Measurements from ENCODE around the gene PDGFA.
"Not testable (repeated sequence)": the region's sequence is repeated elsewhere in the genome, so short reads cannot be mapped to it uniquely, and the experiment has no call there.

The PDGFA gene

DNA sequence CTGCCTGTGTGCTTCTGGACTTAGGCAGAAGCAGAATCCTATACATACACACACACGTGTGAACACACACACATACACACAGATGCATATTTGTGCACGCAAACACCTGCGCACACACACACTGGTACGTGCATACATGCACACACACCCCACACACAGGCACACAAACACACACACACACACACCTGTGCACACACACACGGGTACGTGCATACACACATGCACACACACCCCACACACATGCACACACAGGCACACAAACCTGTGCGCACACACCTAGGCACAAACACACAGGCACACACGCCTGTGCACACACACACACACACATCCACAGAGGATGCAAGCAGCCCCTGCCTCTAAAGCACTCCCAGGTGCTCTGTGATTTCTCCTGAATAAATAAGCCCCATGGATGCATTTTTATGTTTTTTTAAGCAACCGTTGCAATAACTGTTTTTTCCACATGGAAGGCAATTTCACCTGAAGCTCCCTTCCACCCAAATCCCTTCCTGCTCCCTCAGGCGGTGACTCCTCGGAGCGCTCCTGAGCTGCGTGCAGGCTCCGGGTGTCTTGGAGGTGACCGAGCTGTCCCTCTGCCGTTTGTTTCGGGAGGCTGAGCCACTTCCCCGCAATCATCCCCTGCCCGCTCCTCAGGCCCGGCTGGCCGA, 41.5 kb upstream of the PDGFA start:
- no peaks in the 10 kb centered on the region for H3K4me1 ChIP-seq (ENCODE audit: insufficient read depth, low read length)
- no peaks in the 10 kb centered on the region for H3K27me3 ChIP-seq (ENCODE audit: insufficient read depth, low read length)
- no peak overlapping the region for H3K9ac ChIP-seq (ENCODE audit: low read depth, low read length)
- H3K27ac ChIP-seq (ENCODE audit: low read length) = no peak overlapping the region
- no peaks in the 10 kb centered on the region for H3K36me3 ChIP-seq (ENCODE audit: insufficient read depth, low read depth, low read length)
- H3K9me3 ChIP-seq (ENCODE audit: insufficient read depth, low read depth, low read length) = 0 out of 2 replicates have a peak, but pooled peaks cover under 1% of the 10 kb centered on the region
- no peak overlapping the region for H3K4me3 ChIP-seq (ENCODE audit: low read length)

DNA sequence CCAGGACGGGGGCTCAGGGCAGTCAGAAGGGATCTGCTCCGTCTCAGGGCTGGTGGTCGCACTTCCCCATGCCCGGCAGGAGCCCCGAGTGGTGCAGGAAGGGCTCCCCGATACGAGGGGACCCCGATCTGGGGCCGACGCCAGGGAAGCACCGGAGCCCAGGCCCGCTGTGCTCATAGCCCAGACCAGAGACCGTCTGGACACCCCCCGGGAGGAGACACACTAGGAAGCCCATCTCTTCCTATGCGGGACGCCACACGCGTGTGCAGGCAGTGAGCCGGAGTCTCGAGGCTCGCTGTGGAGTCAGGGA, 39.7 kb upstream of the PDGFA start:
- Histone ChIP-seq H3K4me3 (ENCODE audit: low read length) (no peak overlapping the region), H3K36me3 (ENCODE audit: insufficient read depth, low read depth, low read length) (no peaks in the 10 kb centered on the region), H3K27ac (ENCODE audit: low read length) (no peak overlapping the region), H3K27me3 (ENCODE audit: insufficient read depth, low read length) (no peaks in the 10 kb centered on the region), H3K4me1 (ENCODE audit: insufficient read depth, low read length) (no peaks in the 10 kb centered on the region), H3K9ac (ENCODE audit: low read depth, low read length) (no peak overlapping the region), H3K9me3 (ENCODE audit: insufficient read depth, low read depth, low read length) (no peaks in the 10 kb centered on the region)

DNA sequence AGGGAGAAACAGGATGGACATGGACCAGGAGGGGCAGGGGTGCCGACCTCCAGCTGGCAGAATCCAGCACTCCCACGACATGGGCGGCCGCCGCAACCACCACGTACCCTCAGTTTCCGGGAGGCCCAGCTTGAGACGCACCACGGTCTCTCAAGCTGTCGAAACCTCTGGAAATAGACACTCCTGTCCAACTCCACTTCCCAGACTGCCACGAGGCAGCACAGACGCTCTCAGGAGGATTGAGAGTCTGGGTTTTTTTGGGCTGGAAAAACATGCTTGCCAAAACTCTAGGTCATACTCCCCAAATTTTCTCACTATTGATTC, 37.9 kb upstream of the PDGFA start:
- Histone ChIP-seq H3K27me3 (ENCODE audit: insufficient read depth, low read length) (no peaks in the 10 kb centered on the region), H3K4me1 (ENCODE audit: insufficient read depth, low read length) (no peaks in the 10 kb centered on the region), H3K9ac (ENCODE audit: low read depth, low read length) (no peak overlapping the region), H3K27ac (ENCODE audit: low read length) (no peak overlapping the region), H3K4me3 (ENCODE audit: low read length) (no peak overlapping the region), H3K36me3 (ENCODE audit: insufficient read depth, low read depth, low read length) (no peaks in the 10 kb centered on the region), H3K9me3 (ENCODE audit: insufficient read depth, low read depth, low read length) (no peaks in the 10 kb centered on the region)

DNA sequence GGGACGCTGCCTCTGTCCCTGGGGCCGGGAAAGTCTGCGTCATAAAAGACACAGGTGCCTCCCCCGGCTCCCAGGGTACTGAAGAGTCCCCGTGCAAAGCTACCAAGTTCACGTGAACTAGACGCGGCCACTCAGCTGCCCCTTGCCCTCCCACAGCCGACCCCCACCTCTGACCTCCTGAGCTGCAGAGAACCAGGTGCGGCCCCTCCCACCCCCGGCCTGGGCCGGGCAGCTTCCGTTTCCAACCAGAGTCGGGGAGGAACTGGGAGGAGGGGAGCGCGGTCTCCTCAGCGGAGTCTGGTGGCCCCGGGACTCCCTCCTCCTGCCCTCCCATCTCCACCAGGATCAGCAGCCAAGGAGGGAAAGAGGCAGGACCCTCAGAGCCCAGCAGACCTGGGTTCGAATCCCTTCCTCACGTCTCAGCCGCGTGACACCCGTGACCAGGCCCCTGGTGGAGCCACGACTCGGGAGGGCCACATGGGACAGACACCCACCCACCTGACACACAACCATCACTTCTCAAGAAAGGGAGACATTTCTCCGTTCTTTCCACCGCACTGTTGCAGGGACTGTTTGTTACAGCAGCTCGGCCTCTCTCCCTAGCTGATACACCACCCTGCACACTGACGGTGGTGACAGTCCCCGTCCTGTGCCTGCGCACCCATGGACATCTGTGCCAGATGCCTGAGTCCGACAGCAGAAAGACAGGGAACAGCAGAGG, 37.4 kb upstream of the PDGFA start:
- no peak overlapping the region for H3K27ac ChIP-seq (ENCODE audit: low read length)
- no peaks in the 10 kb centered on the region for H3K4me1 ChIP-seq (ENCODE audit: insufficient read depth, low read length)
- no peaks in the 10 kb centered on the region for H3K9me3 ChIP-seq (ENCODE audit: insufficient read depth, low read depth, low read length)
- H3K4me3 ChIP-seq (ENCODE audit: low read length) = no peak overlapping the region
- no peaks in the 10 kb centered on the region for H3K27me3 ChIP-seq (ENCODE audit: insufficient read depth, low read length)
- H3K9ac ChIP-seq (ENCODE audit: low read depth, low read length) = no peak overlapping the region
- H3K36me3 ChIP-seq (ENCODE audit: insufficient read depth, low read depth, low read length) = no peaks in the 10 kb centered on the region

DNA sequence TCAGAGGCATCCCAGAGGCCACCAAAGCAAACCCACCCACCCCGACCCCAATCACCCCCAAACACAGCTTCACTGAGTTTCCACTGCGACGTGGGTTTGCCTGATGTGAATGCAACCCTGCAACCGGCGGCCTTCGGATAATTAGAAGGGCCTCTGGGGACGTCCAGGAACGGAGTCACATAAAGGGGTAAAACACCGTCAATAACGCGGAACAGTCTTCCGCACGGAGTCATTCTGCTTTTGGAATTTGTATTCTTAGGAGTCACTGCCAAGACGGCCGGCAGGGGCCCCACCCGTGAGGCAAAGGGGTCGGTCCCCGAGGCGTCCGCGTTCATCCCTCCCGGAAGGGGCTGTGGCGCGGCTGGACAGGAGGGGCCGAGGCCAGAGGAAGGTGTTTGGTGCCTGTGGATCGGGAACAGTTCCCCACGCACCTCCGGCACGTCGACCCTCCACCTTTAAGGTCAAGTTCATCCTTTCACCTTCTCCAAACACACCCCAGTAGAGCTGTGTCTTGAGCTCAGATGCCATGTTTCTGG, 36.7 kb upstream of the PDGFA start:
- Histone ChIP-seq H3K4me3 (ENCODE audit: low read length) (no peak overlapping the region), H3K27me3 (ENCODE audit: insufficient read depth, low read length) (no peaks in the 10 kb centered on the region)

DNA sequence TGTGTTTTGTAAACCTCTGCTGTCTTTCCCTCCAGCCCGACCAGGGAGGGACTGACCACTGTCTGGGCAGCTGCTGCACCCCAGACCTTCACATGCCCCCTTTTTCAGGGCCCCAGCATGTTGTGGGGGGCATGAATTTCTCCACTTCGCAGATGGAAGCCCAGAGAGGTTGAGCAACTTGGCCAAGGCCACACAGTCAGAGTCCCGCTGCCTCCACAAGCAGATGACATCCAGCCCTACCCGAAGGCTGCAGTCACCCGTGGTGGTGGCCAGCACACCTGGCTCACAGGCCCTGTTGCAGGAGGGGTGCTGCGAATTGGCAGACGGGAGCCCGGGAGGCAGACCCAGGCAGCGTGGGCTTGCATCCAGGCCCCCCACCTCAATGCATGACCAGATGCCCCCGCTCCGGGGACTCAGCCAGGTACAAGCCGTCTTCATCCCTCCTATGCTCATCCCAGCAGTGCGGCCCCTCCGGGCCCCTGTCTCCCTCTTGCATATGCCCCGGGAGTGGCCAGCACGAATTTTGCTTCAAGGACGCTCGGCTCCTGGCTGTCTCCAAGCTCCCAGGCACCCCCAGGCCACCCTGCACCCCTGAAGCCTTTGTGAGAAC, 36.0 kb upstream of the PDGFA start:
- Histone ChIP-seq H3K9ac (ENCODE audit: low read depth, low read length) (no peak overlapping the region), H3K27me3 (ENCODE audit: insufficient read depth, low read length) (no peaks in the 10 kb centered on the region), H3K9me3 (ENCODE audit: insufficient read depth, low read depth, low read length) (no peaks in the 10 kb centered on the region), H3K4me1 (ENCODE audit: insufficient read depth, low read length) (no peaks in the 10 kb centered on the region), H3K27ac (ENCODE audit: low read length) (no peak overlapping the region), H3K4me3 (ENCODE audit: low read length) (no peak overlapping the region), H3K36me3 (ENCODE audit: insufficient read depth, low read depth, low read length) (no peaks in the 10 kb centered on the region)

More for the DNA sequence above, 36.7 kb upstream of the PDGFA start:
- Histone ChIP-seq H3K36me3 (ENCODE audit: insufficient read depth, low read depth, low read length) (no peaks in the 10 kb centered on the region), H3K9me3 (ENCODE audit: insufficient read depth, low read depth, low read length) (no peaks in the 10 kb centered on the region), H3K9ac (ENCODE audit: low read depth, low read length) (no peak overlapping the region), H3K27ac (ENCODE audit: low read length) (no peak overlapping the region), H3K4me1 (ENCODE audit: insufficient read depth, low read length) (no peaks in the 10 kb centered on the region)

DNA sequence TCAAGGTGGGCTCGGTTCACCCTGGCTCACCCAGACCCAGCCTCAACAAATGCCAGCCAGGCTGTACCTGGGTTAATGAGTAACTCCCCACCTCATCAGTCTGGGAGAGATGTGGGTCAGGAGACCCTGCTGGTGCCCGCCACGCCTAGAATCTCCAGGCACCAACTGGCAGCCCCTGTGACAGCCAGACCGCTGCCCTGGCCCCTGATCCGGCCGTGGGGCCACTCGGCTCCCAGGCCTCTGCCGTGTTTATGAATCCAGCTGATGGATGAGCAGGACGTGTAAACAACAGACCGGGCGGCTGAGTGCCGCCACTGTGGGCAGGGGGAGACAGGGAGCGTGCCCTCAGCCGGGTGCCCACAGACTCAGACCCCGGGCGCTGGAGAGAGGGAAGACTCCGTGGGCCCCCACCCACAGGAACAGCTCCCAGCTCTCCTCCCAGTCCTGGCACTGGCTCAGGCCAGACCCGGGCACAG, 34.0 kb upstream of the PDGFA start:
- H3K9me3 ChIP-seq (ENCODE audit: insufficient read depth, low read depth, low read length) = no peaks in the 10 kb centered on the region
- no peak overlapping the region for H3K4me3 ChIP-seq (ENCODE audit: low read length)
- H3K4me1 ChIP-seq (ENCODE audit: insufficient read depth, low read length) = no peaks in the 10 kb centered on the region
- H3K27ac ChIP-seq (ENCODE audit: low read length) = no peak overlapping the region
- H3K36me3 ChIP-seq (ENCODE audit: insufficient read depth, low read depth, low read length) = no peaks in the 10 kb centered on the region
- no peaks in the 10 kb centered on the region for H3K27me3 ChIP-seq (ENCODE audit: insufficient read depth, low read length)
- H3K9ac ChIP-seq (ENCODE audit: low read depth, low read length) = no peak overlapping the region

DNA sequence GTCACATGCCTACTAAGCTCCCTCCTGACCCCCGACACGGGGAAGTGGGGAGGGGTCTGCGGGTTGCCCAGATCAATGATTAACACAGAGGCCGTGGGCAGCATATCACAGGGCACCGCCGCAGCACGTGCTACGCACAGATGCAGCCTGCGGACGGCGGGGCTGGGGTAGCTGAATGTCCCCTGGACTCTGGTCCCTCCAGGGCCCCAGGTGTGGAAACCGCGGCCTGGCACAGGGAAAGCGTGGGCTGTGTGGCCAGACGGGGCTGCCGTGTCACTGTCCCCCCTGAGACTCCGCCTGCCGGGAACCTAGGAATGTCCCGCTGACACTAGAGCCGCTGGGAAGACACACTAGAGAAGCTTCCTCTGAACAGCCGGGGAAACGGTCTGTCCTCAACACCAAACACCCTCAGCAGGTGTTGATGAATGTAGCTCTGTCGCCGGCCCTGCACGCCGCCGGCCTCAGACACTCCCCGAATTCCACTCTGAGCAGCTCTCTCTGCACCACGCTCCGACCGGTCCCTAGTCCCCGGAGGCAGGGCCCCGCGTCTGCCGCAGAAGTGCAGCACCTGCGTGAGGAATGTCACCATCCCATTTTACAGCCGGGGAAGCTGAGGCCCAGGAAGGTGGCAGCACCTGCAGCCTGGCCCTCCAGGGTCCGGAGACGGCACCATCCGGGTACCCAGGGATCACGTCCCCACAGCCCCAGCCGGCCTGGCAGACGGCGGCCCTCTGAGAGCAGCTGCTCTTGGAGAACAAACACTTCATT, 33.4 kb upstream of the PDGFA start:
- no peaks in the 10 kb centered on the region for H3K4me1 ChIP-seq (ENCODE audit: insufficient read depth, low read length)
- H3K9me3 ChIP-seq (ENCODE audit: insufficient read depth, low read depth, low read length) = no peaks in the 10 kb centered on the region
- H3K27me3 ChIP-seq (ENCODE audit: insufficient read depth, low read length) = no peaks in the 10 kb centered on the region
- no peak overlapping the region for H3K9ac ChIP-seq (ENCODE audit: low read depth, low read length)
- H3K4me3 ChIP-seq (ENCODE audit: low read length) = no peak overlapping the region
- H3K27ac ChIP-seq (ENCODE audit: low read length) = no peak overlapping the region
- H3K36me3 ChIP-seq (ENCODE audit: insufficient read depth, low read depth, low read length) = no peaks in the 10 kb centered on the region

DNA sequence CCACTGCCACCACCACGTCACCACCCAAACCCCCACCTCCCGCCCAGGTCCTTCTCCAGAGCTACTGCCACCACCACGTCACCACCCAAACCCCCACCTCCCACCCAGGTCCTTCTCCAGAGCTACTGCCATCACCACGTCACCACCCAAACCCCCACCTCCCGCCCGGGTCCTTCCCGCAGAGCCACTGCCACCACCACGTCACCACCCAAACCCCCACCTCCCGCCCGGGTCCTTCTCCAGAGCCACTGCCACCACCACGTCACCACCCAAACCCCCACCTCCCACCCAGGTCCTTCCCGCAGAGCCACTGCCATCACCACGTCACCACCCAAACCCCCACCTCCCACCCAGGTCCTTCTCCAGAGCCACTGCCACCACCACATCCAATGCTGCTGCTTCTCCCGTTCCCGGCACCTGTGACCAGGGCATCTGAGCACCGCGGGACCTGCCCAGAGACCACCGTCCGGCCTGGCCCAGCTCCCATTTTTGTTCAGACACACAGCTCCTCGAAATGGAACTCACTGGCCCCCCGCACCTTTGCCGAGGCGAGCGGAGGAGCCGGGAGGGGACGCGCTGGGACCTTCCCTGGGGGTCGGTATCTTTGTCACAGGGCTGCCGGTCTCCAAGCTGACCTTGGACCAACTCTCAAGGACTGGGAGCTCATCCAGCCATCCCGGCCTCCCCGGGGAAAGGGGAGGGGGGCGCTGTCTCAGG, 32.7 kb upstream of the PDGFA start:
- not testable (repeated sequence) for H3K36me3 ChIP-seq (ENCODE audit: insufficient read depth, low read depth, low read length); H3K27me3 ChIP-seq (ENCODE audit: insufficient read depth, low read length); H3K9me3 ChIP-seq (ENCODE audit: insufficient read depth, low read depth, low read length); H3K27ac ChIP-seq (ENCODE audit: low read length); H3K9ac ChIP-seq (ENCODE audit: low read depth, low read length); H3K4me3 ChIP-seq (ENCODE audit: low read length); H3K4me1 ChIP-seq (ENCODE audit: insufficient read depth, low read length)

DNA sequence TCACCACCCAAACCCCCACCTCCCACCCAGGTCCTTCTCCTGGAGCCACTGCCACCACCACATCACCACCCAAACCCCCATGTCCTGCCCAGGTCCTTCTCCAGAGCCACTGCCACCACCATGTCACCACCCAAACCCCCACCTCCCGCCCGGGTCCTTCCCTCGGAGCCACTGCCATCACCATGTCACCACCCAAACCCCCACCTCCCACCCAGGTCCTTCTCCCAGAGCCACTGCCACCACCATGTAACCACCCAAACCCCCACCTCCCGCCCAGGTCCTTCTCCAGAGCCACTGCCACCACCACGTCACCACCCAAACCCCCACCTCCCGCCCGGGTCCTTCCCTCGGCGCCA, 31.9 kb upstream of the PDGFA start:
- not testable (repeated sequence) for H3K27ac ChIP-seq (ENCODE audit: low read length); H3K4me3 ChIP-seq (ENCODE audit: low read length); H3K27me3 ChIP-seq (ENCODE audit: insufficient read depth, low read length); H3K4me1 ChIP-seq (ENCODE audit: insufficient read depth, low read length); H3K36me3 ChIP-seq (ENCODE audit: insufficient read depth, low read depth, low read length); H3K9ac ChIP-seq (ENCODE audit: low read depth, low read length); H3K9me3 ChIP-seq (ENCODE audit: insufficient read depth, low read depth, low read length)

DNA sequence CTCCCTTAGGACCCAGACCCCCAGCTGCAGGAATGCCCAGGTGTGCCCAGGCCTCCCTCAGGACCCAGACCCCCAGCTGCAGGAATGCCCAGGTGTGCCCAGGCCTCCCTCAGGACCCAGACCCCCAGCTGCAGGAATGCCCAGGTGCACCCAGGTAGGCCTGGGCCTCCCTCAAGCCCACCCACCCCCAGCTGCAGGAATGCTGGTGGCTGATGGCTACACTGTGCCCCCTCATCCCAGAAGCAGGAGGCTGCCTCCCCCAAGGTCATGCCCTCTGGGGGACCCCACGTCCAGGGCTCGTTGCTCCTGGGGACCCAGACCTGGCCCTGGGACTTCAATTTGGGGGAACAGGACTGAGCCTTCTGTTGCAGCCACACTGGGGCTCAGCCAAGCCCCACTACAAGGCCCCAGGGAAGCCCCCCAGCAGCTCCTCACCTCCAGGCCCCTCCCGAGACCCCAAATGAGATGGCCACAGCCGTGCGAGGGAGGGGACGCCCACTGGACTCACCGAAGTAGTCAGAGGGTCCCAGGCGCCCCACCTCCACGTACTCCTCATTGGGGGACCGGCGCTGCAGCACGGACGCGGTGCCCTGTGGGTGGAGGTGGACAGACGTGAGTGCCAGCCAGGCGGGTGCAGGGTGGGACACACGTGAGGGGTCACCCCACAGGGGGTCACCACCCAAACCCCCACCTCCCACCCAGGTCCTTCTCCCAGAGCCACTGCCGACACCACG, 31.4 kb upstream of the PDGFA start:
- Histone ChIP-seq H3K9ac (ENCODE audit: low read depth, low read length) (no peak overlapping the region), H3K27me3 (ENCODE audit: insufficient read depth, low read length) (no peaks in the 10 kb centered on the region), H3K4me3 (ENCODE audit: low read length) (no peak overlapping the region), H3K27ac (ENCODE audit: low read length) (no peak overlapping the region), H3K4me1 (ENCODE audit: insufficient read depth, low read length) (no peaks in the 10 kb centered on the region), H3K36me3 (ENCODE audit: insufficient read depth, low read depth, low read length) (no peaks in the 10 kb centered on the region), H3K9me3 (ENCODE audit: insufficient read depth, low read depth, low read length) (no peaks in the 10 kb centered on the region)
